RPMI7951 (cell line): ENCODE measurements around the gene GBP2. TPM values are rescaled to one million over a fixed set of nuclear protein-coding genes. Genes with fewer than 3 reads are reported as not detected.
"Not testable (repeated sequence)": the region's sequence is repeated elsewhere in the genome, so short reads cannot be mapped to it uniquely, and the experiment has no call there.

Experiments
- DNase-seq: peaks from one replicate; pipeline ENCODE4 v3.0.0-alpha.2; 2012; ENCODE audit warnings: low read depth
- total RNA-seq: library from RNA; depleted of rRNA; stranded (reverse); fragments of >200 nt; shearing (Covaris generic); gene quantifications from 2 replicates; pipeline ENCODE4 v1.2.3, GENCODE V29; 2014; rRNA removed

GBP2 gene, protein sequence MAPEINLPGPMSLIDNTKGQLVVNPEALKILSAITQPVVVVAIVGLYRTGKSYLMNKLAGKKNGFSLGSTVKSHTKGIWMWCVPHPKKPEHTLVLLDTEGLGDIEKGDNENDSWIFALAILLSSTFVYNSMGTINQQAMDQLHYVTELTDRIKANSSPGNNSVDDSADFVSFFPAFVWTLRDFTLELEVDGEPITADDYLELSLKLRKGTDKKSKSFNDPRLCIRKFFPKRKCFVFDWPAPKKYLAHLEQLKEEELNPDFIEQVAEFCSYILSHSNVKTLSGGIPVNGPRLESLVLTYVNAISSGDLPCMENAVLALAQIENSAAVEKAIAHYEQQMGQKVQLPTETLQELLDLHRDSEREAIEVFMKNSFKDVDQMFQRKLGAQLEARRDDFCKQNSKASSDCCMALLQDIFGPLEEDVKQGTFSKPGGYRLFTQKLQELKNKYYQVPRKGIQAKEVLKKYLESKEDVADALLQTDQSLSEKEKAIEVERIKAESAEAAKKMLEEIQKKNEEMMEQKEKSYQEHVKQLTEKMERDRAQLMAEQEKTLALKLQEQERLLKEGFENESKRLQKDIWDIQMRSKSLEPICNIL
- total RNA-seq, result 28.6 and 37.1 TPM in 2 replicates

DNA sequence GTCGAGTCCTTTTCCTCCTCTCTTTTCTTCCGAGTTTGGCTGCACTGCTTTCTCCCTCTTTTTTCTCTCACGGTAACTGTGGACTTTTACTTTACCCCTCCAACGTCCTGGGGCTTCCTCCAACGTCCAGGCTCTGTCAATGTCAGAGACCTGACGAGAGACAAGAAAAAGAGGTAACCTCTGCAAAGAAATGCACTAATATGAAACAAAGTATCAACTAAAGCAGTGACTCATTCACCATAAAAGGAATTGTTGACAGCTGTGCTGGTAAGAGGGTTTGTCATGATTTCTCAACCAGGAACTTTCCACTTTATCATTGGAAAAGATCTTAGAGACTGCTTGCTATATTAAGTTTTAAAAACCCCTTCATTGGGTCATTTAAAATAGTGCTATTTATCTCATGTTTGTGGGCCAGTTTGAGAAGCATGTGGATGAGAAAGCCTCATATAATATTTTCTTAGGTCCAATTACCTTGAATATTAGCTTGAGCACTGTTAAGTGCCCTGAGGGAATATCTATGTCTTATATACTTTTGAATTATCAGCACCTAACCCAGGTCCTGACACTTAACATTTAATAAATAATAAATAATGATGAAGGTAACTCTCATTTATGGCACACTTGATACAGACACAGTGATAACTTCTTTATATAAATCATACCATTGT is at the start of gene GBP2:
TSS of gene GBP2 (minus strand) at position 202 of the 668 bp plus-strand sequence. CDS start 4,148 bp downstream, outside the sequence.
- DNase-seq, result peak; percentile 83

DNA sequence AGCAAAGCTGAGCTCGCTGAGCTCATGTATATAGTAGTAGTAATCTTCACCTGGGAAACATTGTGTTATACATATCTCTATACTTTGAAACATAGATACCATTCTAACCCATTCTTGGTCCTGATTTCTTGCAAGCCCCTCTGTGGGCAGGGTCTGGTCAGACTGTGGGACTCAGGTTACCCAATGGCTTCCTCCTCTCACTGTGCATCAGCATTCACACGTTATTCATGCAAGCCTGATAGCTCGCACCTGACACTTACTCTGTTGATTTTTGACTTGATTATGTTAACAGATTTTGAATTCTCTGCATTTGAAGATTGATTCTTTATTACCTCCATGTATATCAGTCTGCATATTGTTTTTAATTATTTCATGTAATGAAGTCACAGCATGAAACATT is 48.6 kb upstream of the GBP2 start:
- DNase-seq, result no peak

DNA sequence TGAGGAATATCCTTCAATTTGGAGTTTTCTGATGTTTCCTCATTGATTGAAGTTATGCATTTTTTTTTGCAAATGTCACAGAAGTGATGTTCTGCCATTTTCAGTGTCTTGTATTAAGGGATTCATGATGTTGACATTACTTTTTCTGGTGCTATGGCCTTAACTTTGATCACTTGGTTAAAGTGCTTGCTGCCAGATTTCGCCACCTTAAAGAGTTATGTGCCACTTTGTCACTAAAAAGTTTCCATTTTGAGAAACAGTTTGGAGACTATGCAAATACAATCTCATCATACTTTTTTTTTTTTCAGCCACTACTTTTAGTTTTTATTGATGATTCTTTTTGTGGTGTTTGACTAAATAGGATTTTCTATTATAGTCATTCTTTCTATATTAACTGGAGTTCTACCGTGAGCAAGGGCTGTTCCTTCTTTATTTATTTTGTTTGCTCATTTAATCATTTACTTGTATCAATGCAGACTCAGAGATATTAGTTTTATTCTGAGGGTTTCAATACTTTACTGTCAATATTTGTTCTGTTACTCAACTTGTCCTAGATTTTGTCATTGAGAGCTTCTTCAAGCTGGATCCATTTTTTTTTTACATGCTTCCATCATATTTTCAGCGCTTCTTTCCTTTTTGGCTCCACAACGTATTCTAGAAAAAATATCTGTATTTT is 46.7 kb upstream of the GBP2 start:
- no peak for DNase-seq

DNA sequence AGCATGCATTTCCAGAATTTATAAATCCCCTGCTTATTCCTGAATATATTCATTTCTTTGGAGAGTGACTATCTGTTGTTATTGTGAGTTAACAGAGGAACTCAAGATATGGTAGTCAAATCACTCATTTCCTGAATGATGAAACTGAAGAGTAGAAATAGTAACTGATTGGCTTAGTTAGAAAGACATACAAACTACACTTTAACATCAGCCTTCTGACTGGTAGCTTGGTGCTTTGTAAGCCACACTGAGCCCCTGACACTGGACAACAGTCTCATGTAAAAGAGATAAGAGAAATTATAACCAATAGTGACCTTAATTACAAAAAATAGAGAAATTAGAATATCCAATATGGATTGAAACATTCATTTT is 45.1 kb upstream of the GBP2 start:
- no peak for DNase-seq

DNA sequence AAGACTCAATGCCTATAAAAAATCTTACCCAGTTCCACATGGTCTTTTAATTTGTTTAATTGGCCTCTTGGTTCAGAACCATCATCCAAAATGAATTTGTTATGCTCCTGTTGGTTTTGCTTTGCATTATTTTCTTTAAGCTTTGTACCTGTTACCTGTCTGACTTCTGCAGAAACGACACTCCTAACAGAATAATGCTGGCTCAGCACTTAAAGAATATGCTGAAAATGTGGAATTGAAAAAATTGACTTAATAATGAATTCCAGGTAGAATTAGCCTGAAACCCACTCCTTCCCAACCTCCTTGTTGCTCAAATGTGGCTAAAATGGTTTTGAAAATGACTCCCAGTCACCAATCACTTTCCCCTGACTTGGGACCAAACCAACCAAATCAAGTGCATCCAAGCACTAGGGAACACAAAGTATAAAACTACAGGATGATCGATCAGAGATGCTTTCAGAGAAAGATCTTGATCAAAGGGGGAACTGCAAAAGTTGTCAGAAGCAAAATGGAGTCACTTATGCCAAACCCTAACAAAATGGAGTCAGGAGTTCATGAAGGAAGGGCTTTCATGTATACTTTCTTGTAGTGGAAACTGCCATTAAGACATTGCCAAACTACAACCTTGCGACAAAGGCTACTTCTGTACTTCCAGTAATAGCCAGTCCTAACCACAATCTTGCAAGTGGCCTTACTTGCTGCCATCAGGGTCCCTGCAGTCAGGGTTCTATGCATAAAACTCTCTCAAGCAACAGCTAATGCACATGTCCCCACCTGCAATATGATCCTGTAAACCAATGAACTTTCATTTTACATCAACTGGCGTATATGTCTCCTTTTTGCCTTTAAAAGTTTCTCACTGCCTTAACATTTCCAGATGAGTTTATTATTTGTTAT is 44.5 kb upstream of the GBP2 start:
- no peak for DNase-seq

DNA sequence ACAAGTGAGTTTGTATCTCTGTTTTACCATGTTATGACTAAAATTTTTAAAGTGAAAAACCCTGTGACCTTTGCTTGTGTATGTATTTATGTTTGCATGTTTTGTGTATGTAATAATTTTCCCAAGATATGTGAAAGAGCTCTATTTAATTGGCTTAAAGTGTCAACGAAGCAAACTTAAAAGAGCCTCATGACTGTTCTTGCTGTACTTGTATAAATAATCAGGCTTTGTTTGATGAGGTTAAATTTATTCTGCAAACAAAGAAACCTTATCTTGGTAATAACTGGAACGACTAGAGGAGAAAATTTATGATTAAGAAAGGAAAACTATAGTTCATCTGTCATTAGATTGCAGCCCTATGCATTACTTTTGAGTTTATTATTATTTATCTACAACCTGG is 43.3 kb upstream of the GBP2 start:
- DNase-seq, result no peak

DNA sequence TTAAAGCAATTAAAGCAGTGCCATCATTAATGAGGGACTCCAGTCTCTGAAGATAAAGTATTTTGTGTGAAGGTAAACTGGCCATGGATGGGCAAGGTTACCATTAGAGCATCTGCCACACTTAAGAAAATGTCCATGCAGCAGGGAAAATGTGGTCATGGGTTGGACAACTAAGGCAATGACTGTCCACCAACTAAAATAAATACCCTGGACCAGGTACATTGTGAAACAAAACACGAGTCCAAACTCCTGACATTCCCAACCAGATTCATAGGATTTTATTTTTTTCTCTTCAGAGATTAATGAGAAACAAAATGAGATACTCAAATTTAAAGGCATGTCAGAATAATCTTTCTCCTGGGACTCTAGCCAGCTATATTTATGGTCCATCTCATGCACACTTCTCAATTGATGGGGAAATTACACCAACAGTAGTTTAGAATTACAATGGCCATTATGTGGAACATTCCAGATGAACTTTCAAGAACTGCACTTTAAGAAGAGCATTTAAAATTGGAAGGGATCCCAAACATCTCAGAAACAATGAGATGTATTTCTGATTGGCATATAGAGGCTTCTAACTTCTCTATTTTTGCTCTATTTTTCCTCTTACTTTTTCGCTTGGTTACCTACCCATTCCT is 41.8 kb upstream of the GBP2 start:
- DNase-seq, result no peak

DNA sequence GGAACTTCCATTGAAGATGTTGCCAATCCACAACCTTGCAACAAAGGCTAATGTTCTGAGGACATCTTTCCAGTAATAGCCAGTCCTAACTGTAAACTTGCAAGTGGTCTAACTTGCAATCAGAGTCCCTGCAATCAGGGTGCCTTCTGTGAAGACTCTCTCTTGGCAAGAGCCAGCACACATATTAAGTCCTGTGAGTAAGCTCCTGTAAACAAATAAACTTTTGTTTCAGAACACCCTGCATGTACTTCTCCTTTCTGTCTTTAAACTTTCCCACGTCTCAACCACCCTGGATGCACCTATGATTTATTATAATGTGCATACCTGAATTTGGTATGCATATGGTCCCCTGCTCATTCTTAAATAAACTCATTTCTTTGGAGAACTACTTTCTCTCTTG is 40.8 kb upstream of the GBP2 start:
- no peak for DNase-seq

DNA sequence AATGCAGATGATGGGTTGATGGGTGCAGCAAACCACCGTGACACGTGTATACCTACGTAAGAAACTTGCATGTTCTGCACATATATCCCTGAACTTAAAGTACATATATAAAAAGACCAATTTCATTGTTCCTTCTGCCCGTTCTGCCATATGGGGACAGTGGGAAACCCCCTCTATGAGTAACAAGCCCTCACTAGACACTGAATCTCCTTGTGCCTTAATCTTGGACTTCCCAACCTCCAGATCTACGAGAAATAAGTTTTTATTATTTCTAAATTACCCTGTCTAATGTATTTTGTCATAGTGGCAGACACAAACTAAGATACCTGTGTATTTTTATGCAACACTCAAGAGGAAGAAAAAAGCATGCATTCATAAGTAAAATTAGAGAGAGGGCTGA is 39.9 kb upstream of the GBP2 start:
- no peak for DNase-seq

DNA sequence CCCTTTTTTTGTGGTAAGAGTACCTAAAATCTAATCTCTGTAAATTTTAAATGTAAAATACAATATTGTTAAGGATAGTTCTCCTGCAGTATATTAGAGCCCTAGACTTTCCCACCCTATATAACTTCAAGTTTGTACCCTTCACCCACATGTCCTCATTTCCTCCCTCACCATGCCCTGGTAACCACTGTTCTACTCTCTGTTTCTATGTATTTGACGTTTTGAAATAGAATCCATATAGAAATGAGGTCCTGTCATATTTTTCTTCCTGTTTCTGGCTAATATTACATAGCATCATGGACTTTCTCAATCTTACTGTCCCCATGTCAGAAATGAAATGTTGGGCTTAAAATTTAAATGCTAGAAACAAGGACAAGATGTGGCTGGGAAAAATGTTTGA is 25.1 kb upstream of the GBP2 start:
- DNase-seq, result no peak

DNA sequence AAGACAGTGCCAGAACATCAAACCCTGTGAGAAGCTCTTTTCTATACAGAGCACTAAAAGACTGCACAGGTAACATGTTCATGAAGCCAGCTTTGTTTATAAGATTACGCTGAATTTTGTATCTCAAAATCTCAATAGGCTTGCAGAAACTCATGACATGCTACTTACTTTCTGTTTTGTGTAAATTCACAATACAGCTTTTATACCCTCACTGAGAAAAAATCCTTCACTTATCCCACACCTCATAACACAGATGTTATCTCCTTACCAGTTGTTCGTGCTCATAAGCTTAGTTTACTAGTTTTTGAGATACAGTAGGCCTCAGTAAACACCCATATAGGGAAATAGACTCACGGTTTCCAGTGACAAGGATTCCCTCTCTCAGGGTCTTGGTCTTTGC is 24.1 kb upstream of the GBP2 start:
- no peak for DNase-seq

DNA sequence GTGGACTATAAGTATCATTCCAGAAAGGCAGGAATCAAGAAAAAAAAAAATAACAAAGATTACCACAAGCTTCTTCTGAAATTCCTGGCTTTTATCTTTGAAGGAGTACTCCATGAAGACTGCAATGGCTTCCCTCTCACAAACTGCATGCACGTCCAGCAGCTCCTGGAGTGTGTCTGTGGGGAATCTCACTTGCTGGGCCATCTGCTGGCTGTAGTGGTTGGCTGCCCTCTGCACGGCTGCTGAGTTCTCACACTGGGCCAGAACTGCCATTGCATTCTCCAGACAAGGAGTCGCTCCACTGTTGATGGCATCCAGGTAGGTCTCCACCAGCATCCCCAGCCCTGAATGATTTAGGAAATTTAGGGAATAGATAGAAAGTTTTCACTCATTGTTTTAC is 23.3 kb upstream of the GBP2 start:
- peak; percentile 60 for DNase-seq

DNA sequence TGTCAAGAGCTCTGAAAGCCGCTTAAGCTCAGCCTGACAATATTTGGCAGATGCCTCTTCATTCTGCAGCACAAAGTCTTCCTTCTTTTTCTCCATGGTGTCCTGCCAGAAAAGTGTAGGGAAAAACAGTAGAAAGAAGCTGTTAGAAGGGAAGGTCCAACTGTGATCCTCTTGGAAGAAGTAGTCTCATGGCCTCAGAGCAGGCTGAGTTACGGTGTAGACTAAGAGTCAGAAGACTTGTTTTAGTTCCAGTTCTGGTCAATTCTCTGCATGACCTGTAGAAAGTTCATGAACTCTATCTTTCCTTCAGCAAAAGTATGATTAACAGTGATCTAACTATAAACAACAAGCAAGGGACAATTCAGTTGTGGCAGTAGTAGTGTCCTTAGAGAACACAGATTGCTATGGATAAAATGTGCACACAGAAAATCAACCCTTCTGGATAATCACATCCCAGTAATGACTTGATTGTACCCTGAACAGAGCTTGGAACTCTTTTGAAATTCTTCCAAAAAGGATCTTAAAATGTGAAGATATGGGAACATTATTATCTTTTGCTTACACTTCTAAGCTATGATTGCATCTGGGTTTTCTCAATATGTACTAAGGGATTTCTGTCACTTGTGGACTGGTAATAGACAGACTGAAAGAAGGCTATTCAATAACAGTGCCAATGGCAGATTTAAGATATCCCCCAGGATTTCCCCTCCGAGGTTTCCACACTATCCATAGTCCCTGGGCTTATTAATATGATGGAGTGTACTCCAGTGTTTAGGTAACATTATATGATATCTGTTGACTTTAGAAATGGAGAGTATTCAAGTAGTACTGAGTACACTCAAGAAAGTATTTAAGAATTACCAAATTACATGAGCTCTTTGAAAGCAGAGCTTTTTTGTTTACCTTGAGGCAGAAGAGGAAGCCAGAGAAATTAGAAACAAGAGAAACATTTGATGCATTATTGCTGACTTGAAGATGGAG is 22.1 kb upstream of the GBP2 start:
- no peak for DNase-seq

DNA sequence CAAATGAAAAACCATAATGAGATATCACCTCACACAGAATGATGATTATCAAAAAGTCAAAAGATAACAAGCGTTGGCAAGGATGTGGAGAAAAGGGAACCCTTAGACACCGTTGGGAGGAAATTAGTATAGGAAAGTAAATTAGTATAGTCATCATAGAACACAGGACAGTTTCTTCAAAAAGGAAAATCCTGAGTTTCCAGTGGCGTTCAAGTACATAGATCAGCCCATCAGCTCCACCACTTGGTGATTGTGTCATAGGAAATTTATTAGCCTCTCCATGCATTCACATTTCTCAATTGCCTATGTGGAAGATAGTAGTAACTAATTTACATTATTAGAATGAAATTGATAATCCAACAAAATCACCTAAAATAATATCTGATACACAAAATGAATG is 20.8 kb upstream of the GBP2 start:
- DNase-seq, result no peak

DNA sequence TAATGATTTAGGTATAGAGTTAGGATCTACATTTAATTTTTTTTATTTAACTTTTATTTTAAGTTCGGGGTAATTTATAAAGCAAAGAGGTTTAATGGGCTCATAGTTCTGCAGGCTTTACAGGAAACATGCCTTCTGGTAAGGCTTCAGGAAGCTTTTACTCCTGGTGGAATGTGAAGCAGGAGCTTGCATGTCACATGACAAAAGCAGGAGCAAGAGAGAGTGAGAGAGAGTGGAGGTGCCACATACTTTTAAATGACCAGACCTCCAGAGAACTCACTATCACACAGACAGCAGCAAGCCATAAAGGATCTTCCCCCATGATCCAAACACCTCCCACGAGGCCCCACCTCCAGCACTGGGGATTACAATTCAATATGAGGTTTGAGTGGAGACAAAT is 17.6 kb upstream of the GBP2 start:
- no peak for DNase-seq

DNA sequence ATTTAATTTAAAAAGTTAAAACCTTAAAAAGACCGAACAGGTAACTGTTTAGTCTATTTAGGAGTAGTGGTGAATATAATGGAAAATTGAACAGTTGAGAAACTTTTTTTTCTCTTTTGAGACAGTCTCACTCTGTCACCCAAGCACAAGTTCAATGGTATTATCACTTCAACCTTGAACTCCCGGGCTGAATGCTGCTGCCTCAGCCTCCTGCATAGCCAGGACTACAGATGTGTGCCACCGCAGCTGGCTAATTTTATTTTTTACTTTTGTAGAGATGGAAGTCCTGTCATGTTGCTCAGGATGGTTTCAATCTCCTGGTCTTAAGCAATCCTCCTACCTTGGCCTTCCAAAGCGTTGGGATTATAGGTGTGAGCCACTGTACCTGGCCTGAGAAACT is 16.2 kb upstream of the GBP2 start:
- DNase-seq, result no peak

DNA sequence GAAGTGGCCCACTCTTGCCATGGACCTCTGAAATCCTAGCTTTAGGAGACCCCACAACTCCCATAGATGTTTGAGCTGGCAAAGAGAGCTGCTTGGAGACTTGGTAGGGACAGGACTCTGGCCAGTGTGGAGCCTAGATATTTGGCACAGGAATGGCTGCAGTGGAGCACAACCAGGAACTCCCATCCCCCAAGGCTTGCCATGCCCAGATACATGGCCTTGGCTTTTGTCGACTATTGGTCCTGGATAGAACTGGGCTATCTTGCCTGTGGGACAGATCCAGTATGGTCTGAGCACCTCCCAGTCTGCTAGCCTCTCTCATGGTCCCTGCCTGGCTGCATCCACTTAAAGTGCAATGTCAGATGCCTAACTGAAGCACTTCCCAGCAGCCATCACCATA is 7.8 kb upstream of the GBP2 start:
- no peak for DNase-seq

DNA sequence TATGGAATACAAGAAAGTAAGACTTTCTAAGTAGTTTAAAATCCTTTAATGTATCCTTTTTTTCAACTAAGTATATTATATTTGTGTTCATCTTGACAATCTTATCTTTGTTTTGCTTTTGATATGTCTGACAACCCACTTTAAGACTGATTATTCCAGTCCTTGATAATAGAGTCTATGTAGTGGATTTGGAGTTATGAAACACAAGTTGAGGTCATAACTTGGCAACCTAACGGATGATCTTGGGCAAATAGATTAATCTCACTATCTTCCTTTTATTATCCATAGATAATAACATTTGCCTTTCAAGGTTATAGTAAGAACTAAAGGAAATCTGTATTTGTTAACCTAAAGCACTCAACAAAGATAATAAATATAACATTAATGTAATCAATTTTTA is 4.8 kb upstream of the GBP2 start:
- no peak for DNase-seq

DNA sequence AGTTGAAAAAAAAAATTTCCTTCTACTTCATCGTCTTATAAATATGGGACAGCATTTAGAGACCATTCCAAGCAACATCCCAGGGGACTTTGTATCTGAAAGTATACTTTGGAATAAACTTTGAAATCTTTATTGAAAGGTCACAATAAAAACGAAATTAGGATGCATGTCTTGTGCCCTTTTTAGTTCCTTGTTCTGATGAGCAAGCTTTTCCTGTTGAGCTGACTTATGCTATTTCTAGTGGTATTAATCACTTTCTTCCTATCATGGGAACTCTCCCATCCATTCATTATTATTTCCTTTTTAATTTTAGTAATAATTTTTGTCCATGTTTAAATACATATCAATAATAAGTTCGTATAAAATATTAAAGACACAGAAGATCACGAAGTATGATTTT is 4.0 kb upstream of the GBP2 start:
- DNase-seq, result no peak

DNA sequence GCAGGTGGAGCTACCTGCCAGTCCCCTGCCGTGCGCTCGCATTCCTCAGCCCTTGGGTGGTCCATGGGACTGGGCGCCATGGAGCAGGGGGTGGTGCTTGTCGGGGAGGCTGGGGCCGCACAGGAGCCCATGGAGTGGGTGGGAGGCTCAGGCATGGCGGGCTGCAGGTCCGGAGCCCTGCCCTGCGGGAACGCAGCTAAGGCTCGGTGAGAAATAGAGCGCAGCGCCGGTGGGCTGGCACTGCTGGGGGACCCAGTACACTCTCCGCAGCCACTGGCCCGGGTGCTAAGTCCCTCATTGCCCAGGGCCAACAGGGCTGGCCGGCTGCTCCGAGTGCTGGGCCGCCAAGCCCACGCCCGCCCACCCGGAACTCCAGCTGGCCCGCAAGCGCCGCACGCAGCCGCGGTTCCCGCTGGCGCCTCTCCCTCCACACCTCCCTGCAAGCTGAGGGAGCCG is 2.1 kb upstream of the GBP2 start:
- DNase-seq, result not testable (repeated sequence)
